Measurements from ENCODE around the gene MTA3. TPM values are rescaled to one million over a fixed set of nuclear protein-coding genes. Genes with fewer than 3 reads are reported as not detected.

The MTA3 gene
- total RNA-seq, 6 experiments from 2014 or later, result 6.3 to 13.0 (median 11.4) TPM

GRCh38 chr2:42659609-42660008 is 91.2 kb downstream of the MTA3 start:
- DNase-seq, result no peak
- no peaks in the 10 kb centered on the region for H3K4me1 ChIP-seq
- H3K27me3 ChIP-seq, result no peaks in the 10 kb centered on the region
- no peaks in the 10 kb centered on the region for H3K36me3 ChIP-seq
- no peak overlapping the region for H3K4me3 ChIP-seq
- TF ChIP-seq POLR2A (IDR thresholded peaks at IDR 0.05) (no peak), CTCF (IDR thresholded peaks at IDR 0.05) (no peak)
- intact Hi-C loops (cut with DNase I), result loop anchor here in 1 of 2 donors (10.0 kb wide), 1 partner anchor 145 kb away; no protein-coding TSS in a partner anchor
- H3K9me3 ChIP-seq, result no peaks in the 10 kb centered on the region
- H3K27ac ChIP-seq, result no peak overlapping the region
- ATAC-seq, result no peak
- WGBS (ENCODE audit: insufficient coverage, low coverage, low lambda C conversion rate, missing lambda C conversion rate), result 73% methylated on average over 4 of the region's 4 CpGs

- H3K4me3 ChIP-seq, result no peak overlapping the region
- H3K9me3 ChIP-seq, result no peaks in the 10 kb centered on the region
- intact Hi-C loops (cut with DNase I), result loop anchor here in 1 of 2 donors (10.0 kb wide), 1 partner anchor 148 kb away; no protein-coding TSS in a partner anchor
- H3K27ac ChIP-seq, result no peak overlapping the region
- H3K4me1 ChIP-seq, result no peaks in the 10 kb centered on the region
- WGBS (ENCODE audit: insufficient coverage, low coverage, low lambda C conversion rate, missing lambda C conversion rate), result 22% methylated on average over 3 of the region's 3 CpGs
- DNase-seq (peak; percentile 60 to 68 (median 67)), ATAC-seq (peak; percentile 99 to 100 (median 99))
- no peaks in the 10 kb centered on the region for H3K36me3 ChIP-seq
- H3K27me3 ChIP-seq, result no peaks in the 10 kb centered on the region
- TF ChIP-seq POLR2A (IDR thresholded peaks at IDR 0.05), result no peak
- peak; percentile 92 to 97 (median 95) for TF ChIP-seq CTCF (IDR thresholded peaks at IDR 0.05)
These were observed 94.8 kb downstream of the MTA3 start for GRCh38 chr2:42663106-42663780.

- WGBS (ENCODE audit: insufficient coverage, low coverage, low lambda C conversion rate, missing lambda C conversion rate), result 70% methylated on average over 3 of the region's 3 CpGs
- no peaks in the 10 kb centered on the region for H3K4me1 ChIP-seq
- no peak overlapping the region for H3K4me3 ChIP-seq
- H3K27ac ChIP-seq, result no peak overlapping the region
- H3K36me3 ChIP-seq, result no peaks in the 10 kb centered on the region
- DNase-seq (no peak), ATAC-seq (peak in 1 of 4 donors; percentile 18)
- H3K27me3 ChIP-seq, result no peaks in the 10 kb centered on the region
- TF ChIP-seq CTCF (IDR thresholded peaks at IDR 0.05) (no peak), POLR2A (IDR thresholded peaks at IDR 0.05) (no peak)
- H3K9me3 ChIP-seq, result no peaks in the 10 kb centered on the region
- intact Hi-C loops (cut with DNase I), result loop anchor here in 1 of 2 donors (10.0 kb wide), 1 partner anchor 149 kb away; no protein-coding TSS in a partner anchor
These were observed 95.4 kb downstream of the MTA3 start for GRCh38 chr2:42663828-42664227.

GRCh38 chr2:42673989-42674579 is 105.7 kb downstream of the MTA3 start:
- intact Hi-C loops (cut with DNase I), result no loop called here
- no peak for DNase-seq
- ATAC-seq, result no peak
- WGBS (ENCODE audit: insufficient coverage, low coverage, low lambda C conversion rate, missing lambda C conversion rate), result 100% methylated on average over 1 of the region's 1 CpG
- H3K27me3 ChIP-seq, result no peaks in the 10 kb centered on the region
- H3K4me1 ChIP-seq, result no peaks in the 10 kb centered on the region
- H3K9me3 ChIP-seq, result no peaks in the 10 kb centered on the region
- H3K27ac ChIP-seq, result no peak overlapping the region
- H3K36me3 ChIP-seq, result no peaks in the 10 kb centered on the region
- H3K4me3 ChIP-seq, result no peak overlapping the region
- no peak for TF ChIP-seq POLR2A (IDR thresholded peaks at IDR 0.05)
- TF ChIP-seq CTCF (IDR thresholded peaks at IDR 0.05), result no peak
